Gastrocnemius medialis (tissue), 4 donors: ENCODE data around the gene RPS18.
A peak's percentile ranks its signal among the peaks of the same experiment; 100 is the strongest.

Source experiments
- CTCF ChIP-seq, 5 experiments: fragments of 450-650 bp in 3 of 5; fragments of 200-600 bp in 2 of 5; sonication (generic) in 2 of 5; IDR thresholded peaks in 4 of 5; conservative IDR thresholded peaks in 1 of 5; 1 replicate in 4 of 5; 2 replicates in 1 of 5; pipeline ENCODE4 v1.5.1; 2016 to 2019; ENCODE audit warnings: antibody characterized with exemption in 5 of 5, mild to moderate bottlenecking in 3 of 5, moderate library complexity in 3 of 5
- POLR2A ChIP-seq, 2 donors: fragments of 450-650 bp; IDR thresholded peaks; one replicate each; pipeline ENCODE4 v1.6.1; 2017; ENCODE audit warnings: antibody characterized with exemption in 2 of 2, mild to moderate bottlenecking in 2 of 2, moderate library complexity in 2 of 2

DNA sequence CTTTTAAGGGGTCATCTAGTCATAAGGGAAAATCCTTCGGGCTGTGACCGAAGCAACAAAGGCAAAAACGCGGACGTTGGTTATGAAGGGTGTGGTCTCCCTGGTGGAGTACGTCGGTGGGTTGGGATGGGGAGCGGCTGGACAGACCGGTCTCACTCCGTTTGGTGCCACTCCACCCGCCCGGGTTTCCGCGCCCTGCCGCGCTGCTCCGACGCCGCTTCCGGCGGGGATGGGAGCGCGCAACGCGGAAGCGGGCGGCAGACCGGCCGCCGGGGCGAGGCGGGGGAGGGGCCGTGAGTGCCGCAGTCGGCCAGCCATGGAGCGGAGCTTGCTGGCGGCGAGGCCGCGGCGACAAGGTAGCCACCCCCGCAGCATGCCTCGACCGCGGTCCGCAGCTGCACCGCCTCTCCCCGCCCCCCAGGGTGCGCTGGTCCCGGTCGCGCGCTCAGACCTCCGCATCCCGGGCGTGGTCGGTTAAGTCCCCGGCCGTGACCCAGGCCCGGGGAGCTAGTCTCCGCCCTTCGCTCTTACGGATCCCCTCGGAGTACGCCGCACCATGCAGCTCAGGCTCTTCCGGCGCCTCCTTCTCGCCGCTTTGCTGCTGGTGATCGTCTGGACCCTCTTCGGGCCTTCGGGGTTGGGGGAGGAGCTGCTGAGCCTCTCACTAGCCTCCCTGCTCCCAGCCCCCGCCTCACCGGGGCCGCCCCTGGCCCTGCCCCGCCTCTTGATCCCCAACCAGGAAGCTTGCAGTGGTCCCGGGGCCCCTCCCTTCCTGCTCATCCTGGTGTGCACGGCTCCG, 5.2 kb downstream of the RPS18 start, which contains the start of gene B3GALT4:
- TF ChIP-seq CTCF (IDR thresholded peaks at IDR 0.05 in 4 of 5, conservative IDR thresholded peaks at IDR 0.05 in 1 of 5) (peak; percentile 53 to 69 (median 60)), POLR2A (IDR thresholded peaks at IDR 0.05) (peak in 1 of 2 donors; percentile 24)
